Hepatocyte (in vitro differentiated cells): ENCODE measurements around the gene KRTAP4-9.
"Not testable (repeated sequence)": the region's sequence is repeated elsewhere in the genome, so short reads cannot be mapped to it uniquely, and the experiment has no call there.

ENCODE experiments used
- EZH2 ChIP-seq: fragments of 200-600 bp; sonication (generic); IDR thresholded peaks from 2 replicates; pipeline ENCODE4 v1.6.1; 2016; ENCODE audit warnings: antibody characterized with exemption, mild to moderate bottlenecking, borderline replicate concordance
- EZH2phosphoT487 ChIP-seq: fragments of 200-600 bp; sonication (generic); IDR thresholded peaks from one replicate; pipeline ENCODE4 v1.6.1; 2018; ENCODE audit warnings: antibody characterized with exemption, mild to moderate bottlenecking, low read depth, moderate library complexity; ENCODE audit not compliant: unreplicated experiment, severe bottlenecking
- TF ChIP-seq, protein P1 (sequence below): fragments of 200-600 bp; sonication (generic); IDR thresholded peaks from 2 replicates; pipeline ENCODE4 v1.5.1; 2016; ENCODE audit warnings: antibody characterized with exemption, mild to moderate bottlenecking; ENCODE audit not compliant: poor library complexity

GRCh38 chr17:41117846-41118386 lies 12.7 kb downstream of the KRTAP4-9 start, which contains the start of gene KRTAP4-11:
- TF ChIP-seq, protein P1, sequence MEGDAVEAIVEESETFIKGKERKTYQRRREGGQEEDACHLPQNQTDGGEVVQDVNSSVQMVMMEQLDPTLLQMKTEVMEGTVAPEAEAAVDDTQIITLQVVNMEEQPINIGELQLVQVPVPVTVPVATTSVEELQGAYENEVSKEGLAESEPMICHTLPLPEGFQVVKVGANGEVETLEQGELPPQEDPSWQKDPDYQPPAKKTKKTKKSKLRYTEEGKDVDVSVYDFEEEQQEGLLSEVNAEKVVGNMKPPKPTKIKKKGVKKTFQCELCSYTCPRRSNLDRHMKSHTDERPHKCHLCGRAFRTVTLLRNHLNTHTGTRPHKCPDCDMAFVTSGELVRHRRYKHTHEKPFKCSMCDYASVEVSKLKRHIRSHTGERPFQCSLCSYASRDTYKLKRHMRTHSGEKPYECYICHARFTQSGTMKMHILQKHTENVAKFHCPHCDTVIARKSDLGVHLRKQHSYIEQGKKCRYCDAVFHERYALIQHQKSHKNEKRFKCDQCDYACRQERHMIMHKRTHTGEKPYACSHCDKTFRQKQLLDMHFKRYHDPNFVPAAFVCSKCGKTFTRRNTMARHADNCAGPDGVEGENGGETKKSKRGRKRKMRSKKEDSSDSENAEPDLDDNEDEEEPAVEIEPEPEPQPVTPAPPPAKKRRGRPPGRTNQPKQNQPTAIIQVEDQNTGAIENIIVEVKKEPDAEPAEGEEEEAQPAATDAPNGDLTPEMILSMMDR = not testable (repeated sequence)
- TF ChIP-seq EZH2, EZH2phosphoT487: not testable (repeated sequence)
